ENCODE data around the gene ACHE.
A peak's percentile ranks its signal among the peaks of the same experiment; 100 is the strongest.
"Not testable (repeated sequence)": the region's sequence is repeated elsewhere in the genome, so short reads cannot be mapped to it uniquely, and the experiment has no call there.

ACHE gene

DNA sequence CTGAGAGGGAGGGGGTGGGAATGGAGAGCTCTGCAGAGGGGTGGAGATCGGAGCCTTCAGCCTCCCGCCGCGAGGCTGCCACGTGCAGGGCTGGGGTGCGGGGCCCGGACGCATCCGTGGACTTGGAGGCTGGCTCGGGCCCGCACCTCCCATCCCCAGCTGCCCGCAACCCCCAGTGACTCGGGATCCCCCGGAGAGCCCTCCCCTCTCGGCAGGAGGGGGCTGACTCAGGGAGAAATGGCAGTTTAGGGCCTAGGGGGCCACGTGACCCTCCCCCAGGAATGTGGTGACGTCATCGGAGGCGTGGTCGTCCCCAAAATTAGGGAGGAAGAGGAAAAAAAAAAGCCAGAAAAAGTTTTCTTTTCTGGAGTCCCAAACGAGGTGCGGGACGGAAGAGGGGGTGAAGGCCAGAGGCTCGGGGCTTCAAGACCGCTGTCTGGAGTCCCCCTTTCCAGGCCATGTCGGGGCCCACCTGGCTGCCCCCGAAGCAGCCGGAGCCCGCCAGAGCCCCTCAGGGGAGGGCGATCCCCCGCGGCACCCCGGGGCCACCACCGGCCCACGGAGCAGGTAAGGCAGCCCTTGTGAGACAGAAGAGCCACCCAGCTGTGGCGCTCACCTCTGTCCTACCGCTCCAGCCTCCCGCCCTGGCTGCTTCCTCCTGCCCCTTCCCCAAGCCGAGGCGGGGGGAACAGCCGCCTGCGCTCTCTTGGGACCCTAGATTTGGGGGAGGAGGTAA, 28.5 kb downstream of the ACHE start, which contains the start of gene TRIP6:
TRIP6 (plus strand) TSS at position 348 of the 736 bp plus-strand sequence; CDS start at position 459, 111 bp downstream.
- Histone ChIP-seq H3K27ac (peak within 1 kb of the TSS; percentile 81 to 100 (median 99)), H3K4me3 (peak within 1 kb of the TSS; percentile 60 to 94 (median 77))

DNA sequence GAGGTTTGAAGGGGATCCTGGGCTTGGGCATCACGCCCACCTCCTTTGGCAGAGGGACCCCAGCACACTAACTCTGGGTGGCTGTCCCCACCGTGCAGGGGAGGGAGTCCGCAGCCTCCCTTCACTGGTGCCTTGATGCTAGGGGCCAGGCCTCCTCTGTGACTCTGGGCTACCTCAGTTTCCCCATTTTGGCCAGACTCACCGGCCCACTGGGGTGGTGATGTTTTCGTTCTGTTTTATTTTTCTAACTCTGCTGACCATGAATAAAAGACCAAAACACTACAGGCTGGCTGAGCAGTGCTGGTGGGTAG, 29.0 kb downstream of the ACHE start:
- Histone ChIP-seq H3K4me3 (peak overlapping the region; percentile 60 to 94 (median 77)), H3K27ac (peak overlapping the region; percentile 47 to 100 (median 99))

DNA sequence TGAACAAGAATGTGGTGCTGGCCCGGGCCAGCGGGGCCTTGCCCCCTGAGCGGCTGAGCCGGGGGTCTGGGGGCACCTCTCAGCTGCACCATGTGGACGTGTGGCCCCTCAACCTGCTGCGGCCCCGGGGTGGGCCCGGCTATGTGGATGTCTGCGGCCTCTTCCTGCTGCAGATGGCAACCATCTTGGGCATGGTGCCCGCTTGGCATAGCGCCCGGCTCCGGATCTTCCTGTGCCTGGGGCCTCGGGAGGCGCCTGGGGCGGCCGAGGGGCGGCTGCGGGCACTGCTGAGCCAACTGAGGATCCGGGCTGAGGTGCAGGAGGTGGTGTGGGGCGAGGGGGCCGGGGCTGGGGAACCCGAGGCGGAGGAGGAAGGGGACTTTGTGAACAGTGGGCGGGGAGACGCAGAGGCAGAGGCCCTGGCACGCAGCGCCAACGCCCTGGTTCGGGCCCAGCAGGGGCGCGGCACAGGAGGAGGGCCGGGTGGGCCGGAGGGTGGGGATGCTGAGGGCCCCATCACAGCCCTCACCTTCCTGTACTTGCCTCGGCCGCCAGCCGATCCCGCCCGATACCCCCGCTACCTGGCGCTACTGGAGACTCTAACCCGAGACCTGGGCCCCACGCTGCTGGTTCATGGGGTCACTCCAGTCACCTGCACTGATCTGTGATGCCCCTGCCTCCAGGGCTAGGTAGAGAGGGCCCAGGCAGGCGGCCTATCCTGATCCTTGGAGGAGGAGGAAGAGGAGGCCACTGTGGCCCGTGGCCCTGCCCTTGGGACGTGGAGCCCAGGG, 29.6 kb downstream of the ACHE start:
- Histone ChIP-seq H3K4me3 (peak overlapping the region; percentile 60 to 94 (median 77)), H3K27ac (peak overlapping the region; percentile 47 to 100 (median 99))

DNA sequence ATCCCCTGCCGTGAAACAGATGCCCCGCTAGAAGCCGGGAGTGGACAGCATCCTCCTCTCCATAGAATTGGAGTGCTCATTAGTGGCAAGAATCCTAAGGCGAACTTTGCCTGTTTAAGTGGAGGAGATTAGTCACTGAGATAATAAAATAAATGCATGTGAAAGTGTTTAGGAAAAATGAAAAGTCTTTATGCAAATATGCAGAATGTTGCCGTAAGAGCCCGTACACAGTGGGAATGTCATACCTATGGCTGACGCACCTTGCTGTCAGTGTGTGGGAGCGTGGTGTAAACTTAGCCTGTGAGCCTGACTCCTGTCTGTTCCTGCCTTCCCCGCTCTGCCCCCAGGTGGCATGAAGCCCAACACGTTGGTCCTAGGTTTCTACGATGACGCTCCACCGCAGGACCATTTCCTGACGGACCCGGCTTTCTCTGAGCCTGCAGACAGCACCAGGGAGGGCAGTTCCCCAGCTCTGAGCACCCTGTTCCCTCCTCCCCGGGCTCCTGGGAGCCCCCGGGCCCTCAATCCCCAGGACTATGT, 30.2 kb downstream of the ACHE start:
- Histone ChIP-seq H3K27ac (peak overlapping the region; percentile 47 to 100 (median 99)), H3K4me3 (peak overlapping the region in 5 of 7 experiments; percentile 60 to 94 (median 77))

DNA sequence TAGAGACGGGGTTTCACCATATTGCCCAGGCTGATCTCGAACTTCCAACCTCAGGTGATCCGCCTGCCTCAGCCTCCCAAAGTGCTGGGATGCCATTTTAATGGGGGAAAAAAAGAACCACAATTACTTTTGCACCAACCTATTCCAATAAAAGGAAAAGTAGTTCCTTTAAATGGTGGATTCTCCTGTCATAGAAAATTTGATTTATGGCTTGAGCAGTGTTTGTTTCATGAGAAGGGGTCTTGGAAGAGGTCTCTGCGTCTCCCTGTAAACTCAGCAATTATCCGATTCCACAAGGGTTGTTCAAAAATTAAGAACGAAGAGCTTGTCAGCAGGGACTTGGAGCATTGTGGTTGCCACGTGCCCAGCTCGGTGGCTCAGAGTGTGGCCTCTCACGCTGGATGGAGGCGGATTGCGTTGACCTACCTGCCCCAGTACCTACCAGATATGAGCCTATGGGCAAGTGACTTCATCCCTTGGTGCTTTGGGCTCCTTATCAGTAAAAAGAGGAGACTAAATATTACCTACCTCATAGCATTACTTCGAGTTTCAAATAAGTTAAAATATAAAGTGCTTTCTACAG, 31.3 kb downstream of the ACHE start:
- Histone ChIP-seq H3K27ac (peak overlapping the region in 2 of 21 experiments; percentile 23 to 31), H3K4me3 (no peak overlapping the region)

DNA sequence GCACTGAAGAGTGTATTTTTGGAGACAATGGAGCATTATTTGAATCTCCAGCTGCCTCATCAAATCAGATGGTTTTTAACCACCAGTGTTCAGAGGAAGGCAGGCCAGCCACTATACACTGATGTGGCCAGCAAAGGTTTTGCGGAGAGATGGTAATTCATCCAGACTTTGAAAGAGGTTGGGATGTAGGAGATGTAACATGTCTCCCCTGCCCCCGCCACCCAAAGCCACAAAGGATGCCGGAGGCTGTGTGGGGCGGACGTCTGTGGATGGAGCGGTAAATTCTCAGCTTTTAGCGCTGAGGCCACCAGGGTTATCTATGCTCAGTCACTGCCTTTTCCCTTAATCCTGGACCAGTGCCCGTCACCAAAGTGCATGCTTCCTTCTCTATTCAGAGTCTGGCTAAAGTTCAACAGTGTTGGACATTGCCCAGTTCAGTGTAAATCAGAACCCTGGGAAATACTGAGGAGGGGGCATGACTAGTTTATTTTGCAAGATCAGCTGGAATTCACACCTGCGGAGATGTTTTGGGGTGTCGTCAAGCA, 32.2 kb downstream of the ACHE start:
- Histone ChIP-seq H3K27ac (peak overlapping the region in 1 of 21 experiments; percentile 38), H3K4me3 (no peak overlapping the region)

DNA sequence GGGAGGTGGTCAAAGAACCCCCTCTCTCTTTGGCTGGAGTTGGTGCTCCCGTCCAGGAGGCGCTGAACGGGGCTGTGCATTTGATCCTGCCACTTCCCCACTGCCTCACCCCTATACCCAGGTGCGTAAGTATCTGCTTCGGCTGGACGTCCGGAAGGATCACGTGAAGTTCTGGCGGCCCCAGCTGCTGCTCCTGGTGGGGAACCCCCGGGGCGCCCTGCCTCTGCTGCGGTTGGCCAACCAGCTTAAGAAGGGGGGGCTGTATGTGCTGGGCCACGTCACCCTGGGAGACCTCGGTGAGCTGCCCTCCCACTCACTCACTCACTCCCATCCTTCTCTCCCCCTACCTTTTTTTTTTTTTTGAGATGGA, 34.1 kb downstream of the ACHE start:
- no peak overlapping the region for H3K27ac ChIP-seq

DNA sequence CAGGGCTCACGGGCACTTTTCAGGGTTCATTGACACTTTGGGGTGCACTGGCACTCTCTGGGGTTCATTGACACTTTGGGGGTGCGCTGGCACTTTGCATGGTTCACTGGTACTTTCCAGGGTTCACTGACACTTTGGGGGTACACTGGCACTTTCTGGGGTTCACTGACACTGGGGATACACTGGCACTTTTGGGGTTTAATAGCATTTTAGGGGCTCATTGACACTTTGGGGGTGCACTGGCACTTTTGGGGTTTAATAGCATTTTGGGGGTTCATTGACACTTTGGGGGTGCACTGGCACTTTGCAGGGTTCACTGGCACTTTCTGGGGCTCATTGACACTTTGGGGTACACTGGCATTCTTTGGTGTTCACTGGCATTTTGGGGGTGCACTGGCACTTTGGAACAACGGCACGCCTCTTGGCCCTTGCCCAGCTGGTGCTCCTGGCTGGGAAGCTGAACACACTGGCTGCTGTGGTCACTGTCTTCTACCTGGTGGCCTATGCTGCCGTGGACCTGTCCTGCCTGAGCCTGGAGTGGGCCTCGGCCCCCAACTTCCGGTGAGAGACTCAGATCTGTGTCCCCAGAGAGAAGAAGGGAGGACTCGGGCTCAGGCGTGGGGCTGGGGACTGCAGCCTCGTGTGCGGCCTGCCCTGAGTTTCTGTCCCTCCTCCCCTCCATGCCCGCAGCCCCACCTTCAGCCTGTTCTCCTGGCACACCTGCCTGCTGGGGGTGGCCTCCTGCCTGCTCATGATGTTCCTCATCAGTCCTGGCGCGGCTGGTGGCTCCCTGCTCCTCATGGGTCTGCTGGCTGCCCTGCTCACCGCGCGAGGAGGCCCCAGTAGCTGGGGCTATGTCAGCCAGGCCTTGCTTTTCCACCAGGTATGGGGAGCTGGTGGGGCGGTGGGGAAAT, 34.7 kb downstream of the ACHE start:
- no peak overlapping the region for H3K27ac ChIP-seq
- H3K4me3 ChIP-seq = no peak overlapping the region

More for the DNA sequence above, 34.1 kb downstream of the ACHE start:
- no peak overlapping the region for H3K4me3 ChIP-seq

DNA sequence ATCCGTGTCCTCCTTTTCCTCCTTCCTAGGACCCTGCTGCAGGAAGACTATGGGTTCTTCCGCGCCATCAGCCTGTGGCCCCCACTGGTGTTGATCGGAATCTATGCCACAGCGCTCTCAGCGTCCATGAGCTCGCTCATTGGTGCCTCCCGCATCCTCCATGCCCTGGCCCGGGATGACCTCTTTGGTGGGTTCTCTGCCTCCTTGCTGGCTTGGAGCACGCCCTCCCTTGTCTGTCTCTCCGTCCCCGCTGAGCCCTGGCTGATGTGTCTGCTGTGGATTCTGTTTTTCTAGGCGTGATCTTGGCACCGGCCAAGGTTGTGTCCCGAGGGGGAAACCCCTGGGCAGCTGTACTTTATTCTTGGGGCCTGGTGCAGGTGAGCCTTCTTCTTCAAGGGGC, 35.8 kb downstream of the ACHE start:
- Histone ChIP-seq H3K27ac (no peak overlapping the region), H3K4me3 (no peak overlapping the region)

DNA sequence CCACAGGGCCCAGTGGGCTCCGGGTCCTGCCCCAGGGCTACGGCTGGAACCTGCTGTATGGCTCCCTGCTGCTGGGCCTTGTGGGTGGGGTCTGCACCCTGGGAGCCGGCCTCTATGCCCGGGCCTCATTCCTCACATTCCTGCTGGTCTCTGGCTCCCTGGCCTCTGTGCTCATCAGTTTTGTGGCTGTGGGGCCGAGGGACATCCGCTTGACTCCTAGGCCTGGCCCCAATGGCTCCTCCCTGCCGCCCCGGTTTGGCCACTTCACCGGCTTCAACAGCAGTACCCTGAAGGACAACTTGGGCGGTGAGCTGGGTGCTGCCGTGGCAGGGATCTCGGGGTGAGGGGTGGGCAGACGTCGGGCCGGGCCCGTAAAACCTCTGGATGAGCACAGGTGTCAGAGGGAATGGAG, 38.8 kb downstream of the ACHE start:
- Histone ChIP-seq H3K4me3 (no peak overlapping the region), H3K27ac (no peak overlapping the region)

DNA sequence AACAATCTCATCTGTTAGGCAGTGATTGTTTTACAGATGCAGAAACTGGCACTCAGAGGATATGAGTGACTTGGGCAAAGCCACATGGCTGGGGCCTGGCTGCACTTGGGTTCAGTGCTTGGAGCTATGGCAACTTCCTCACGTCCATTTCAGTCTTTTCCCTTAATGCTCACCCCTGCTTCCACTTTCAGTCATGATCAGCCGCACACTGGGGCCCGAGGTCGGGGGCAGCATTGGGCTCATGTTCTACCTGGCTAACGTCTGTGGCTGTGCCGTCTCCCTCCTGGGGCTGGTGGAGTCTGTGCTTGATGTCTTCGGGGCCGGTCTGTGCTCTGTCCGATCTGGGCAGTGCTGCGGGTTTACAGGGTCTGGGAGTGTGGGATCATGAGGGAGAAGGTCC, 40.2 kb downstream of the ACHE start:
- H3K27ac ChIP-seq = no peak overlapping the region

DNA sequence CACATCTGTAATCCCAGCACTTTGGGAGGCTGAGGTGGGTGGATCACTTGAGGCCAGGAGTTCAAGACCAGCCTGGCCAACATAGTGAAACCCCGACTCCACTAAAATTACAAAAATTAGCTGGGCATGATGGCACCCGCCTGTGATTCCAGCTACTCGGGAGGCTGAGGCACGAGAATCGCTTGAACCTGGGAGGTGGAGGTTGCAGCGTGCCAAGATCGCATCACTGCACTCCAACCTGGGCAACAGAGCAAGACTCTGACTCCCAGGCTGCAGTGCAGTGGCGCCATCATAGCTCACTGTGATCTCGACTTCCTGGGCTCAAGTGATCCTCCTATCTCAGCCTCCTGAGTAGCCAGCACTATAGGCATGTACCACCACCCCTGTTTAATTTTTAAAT, 40.8 kb downstream of the ACHE start:
- H3K27ac ChIP-seq, H3K4me3 ChIP-seq: not testable (repeated sequence)

More for the DNA sequence above, 40.2 kb downstream of the ACHE start:
- no peak overlapping the region for H3K4me3 ChIP-seq

DNA sequence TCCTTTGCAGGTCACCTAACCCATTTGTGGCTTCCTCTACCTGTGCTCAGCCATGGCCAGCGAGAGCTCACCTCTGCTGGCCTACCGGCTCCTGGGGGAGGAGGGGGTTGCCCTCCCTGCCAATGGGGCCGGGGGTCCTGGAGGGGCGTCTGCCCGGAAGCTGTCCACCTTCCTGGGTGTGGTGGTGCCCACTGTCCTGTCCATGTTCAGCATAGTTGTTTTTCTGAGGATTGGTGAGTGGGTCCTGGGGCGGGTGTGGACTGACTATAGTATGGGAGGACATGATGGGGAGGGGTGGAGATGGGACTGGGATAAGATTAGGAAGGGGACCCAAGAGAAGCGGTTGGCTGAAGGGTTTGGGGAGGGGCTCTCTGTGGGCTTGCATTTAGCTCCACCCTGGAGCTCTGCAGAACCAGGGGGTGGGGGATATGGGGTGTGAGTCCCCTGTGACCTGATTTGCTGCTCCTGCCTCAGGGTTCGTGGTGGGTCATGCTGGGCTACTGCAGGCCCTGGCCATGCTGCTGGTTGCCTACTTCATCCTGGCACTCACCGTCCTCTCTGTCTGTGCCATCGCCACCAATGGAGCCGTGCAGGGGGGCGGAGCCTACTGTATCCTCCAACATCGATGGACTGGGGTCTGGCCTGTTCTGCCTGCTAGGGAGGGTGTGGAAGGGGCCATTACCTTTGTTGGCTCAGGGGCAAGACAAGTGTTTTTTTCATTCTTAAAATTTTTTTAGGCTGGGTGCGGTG, 41.4 kb downstream of the ACHE start:
- Histone ChIP-seq H3K4me3 (no peak overlapping the region), H3K27ac (peak overlapping the region in 3 of 21 experiments; percentile 61 to 88 (median 84))

DNA sequence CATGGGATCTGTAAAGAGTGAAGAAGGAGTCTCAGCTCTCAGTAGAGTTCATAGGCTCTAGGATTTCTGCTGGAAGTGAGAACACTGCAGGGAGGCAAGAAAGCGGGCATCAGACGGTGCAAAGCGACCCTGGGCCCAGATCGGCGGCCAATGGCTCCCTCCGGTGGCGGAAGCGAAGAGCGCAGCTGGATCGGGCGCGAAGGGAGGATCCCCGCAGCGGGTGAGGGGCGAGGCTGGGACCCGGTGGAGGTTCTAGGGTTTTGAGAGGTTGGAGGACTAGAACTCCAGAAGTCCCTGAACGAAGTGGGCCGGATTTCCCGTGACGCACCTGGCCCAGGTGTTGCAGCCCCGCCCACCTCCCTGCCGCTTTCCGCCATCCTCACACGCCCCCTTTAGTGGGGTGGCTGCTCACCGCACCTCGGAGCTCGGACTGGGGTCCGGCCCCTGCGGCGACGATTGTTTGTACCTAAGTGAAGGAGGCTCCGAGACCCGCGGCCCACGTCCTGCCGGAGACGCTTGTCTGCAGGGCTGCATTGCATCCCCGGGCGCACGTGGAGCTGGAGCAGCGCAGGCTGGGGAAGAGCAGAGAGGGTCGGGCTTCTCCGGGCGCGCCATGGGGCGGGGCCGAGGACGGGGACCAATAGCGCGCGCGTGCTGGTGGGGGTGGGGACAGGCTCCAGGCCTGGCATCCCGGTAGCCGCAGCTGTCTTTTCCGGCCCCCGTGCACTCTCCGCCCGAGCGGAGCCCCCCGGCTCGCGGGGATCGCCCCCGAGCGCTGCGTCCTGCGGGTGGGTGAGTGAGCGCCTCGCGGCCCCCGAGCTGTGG, 43.4 kb downstream of the ACHE start, which contains the start of gene SLC12A9:
SLC12A9 (plus strand) TSS at position 666 of the 825 bp plus-strand sequence. CDS start 1,485 bp downstream, outside the sequence.
- Histone ChIP-seq H3K27ac (peak within 1 kb of the TSS in 20 of 21 experiments; percentile 31 to 88 (median 74)), H3K4me3 (peak within 1 kb of the TSS; percentile 60 to 85 (median 69))

DNA sequence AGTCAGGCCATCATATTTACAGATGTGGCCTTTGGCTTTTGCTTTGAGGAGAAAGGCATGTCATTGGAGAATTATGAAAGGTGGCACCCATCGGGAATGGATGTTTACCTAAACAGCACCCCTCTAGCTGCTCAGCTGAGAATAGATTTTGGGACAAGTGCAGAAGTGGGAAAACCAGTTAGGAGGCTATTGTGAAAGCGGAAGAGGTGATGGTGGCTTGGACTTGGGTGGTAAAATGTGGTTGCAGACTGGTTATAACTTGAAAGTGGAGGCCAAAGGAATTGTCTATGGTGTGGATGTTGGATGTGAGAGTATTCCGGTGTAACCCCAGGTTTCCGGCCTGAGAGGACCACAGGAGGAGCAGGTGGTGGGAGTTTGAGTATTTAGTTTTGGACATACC, 48.3 kb downstream of the ACHE start:
- Histone ChIP-seq H3K4me3 (no peak overlapping the region), H3K27ac (no peak overlapping the region)

DNA sequence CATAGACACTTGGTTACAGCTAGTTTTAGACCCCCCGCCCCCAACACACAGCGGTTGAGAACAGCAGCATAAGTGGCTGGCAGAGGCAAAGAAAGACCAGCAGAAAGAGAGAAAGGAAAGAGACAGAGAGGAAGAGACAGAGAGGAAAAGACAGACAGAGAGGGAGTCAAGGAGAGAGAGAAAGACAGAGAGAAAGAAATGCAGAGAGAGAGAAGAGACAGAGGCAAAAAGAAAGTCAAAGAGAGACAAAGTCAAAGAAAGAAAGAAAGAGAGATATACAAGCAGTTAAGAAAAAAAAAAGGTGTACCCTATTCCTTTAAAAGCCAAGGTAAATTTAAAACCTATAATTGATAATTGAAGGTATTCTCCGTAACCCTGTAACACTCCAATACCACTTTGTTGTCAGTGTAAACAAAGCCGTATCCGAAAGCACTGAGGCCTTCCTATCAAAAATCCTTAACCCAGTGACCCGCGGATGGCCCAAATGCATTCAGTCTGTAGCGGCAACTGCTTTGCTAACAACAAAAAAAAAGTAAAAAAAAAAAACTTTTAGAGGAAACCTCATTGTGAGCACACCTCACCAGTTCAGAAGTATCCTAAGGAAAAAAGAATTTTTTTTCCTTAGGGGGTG, 55.1 kb downstream of the ACHE start:
- H3K4me3 ChIP-seq = no peak overlapping the region
- H3K27ac ChIP-seq = no peak overlapping the region

Data from skin epidermis (tissue), 12 donors.